ENCODE results near the gene BPIFB2. TPM values are rescaled to one million over a fixed set of nuclear protein-coding genes. Genes with fewer than 3 reads are reported as not detected.

BPIFB2 gene
- total RNA-seq, 1 experiment from 2014 or later = 0.15 TPM

GRCh38 chr20:33019465-33020277, 12.2 kb downstream of the BPIFB2 start:
- H3K9ac ChIP-seq (ENCODE audit: low read length) = no peak overlapping the region
- no peak overlapping the region for H2AFZ ChIP-seq (ENCODE audit: low read depth, low read length, poor library complexity, severe bottlenecking)
- intact Hi-C loops (cut with micrococcal nuclease) = no loop called here
- no peak for DNase-seq (ENCODE audit: low read depth, low spot score)
- no peaks in the 10 kb centered on the region for H3K4me1 ChIP-seq (ENCODE audit: control insufficient read depth in 1 of 2, insufficient read depth in 2 of 2, low read length in 2 of 2)
- no peak overlapping the region for H3K4me2 ChIP-seq (ENCODE audit: low read length)
- H3K27me3 ChIP-seq (ENCODE audit: insufficient read depth, low read length) = peaks cover 17% of the 10 kb centered on the region; the same call in 1 of the 2 replicates
- POLR2A ChIA-PET = no interaction called here
- no peaks in the 10 kb centered on the region for H4K20me1 ChIP-seq (ENCODE audit: insufficient read depth)
- TF ChIP-seq SIN3A (IDR thresholded peaks at IDR 0.05; ENCODE audit: low read depth) (no peak), REST (IDR thresholded peaks at IDR 0.05; ENCODE audit: low read depth) (no peak), POLR2A (IDR thresholded peaks at IDR 0.05; ENCODE audit: borderline replicate concordance, extremely low read depth, insufficient read depth, insufficient read length) (no peak)
- RAD21 ChIA-PET (ENCODE audit: low non-redundant PET in 1 of 2, low total read pairs in 2 of 2, uncharacterized antibody in 2 of 2, unreplicated experiment in 2 of 2) = no interaction called here
- BruUV-seq (replicated peaks) = no TSS peak
- no peak for ATAC-seq
- no peaks in the 10 kb centered on the region for H3K36me3 ChIP-seq (ENCODE audit: control insufficient read depth in 1 of 2, insufficient read depth in 2 of 2, low read length in 2 of 2)
- no peak overlapping the region for H3K4me3 ChIP-seq (replicated peaks in 1 of 2; ENCODE audit: low read depth in 1 of 2, low read length in 2 of 2)
- H3K9me2 ChIP-seq (ENCODE audit: insufficient read depth) = no peaks in the 10 kb centered on the region
- CTCF ChIA-PET = no interaction called here
- H3K27ac ChIP-seq (ENCODE audit: low read depth, low read length) = no peak overlapping the region
- H3K79me2 ChIP-seq (ENCODE audit: insufficient read depth, low read length) = no peaks in the 10 kb centered on the region
- no peaks in the 10 kb centered on the region for H3K9me3 ChIP-seq (ENCODE audit: control insufficient read depth in 1 of 2, insufficient read depth in 1 of 2, low read depth in 1 of 2, low read length in 2 of 2)

All from HCT116 (cell line).